Chondrocyte (in vitro differentiated cells): Measurements from ENCODE around the gene GPC3. TPM values are rescaled to one million over a fixed set of nuclear protein-coding genes. Genes with fewer than 3 reads are reported as not detected.

Experiments used
- DNase-seq: peaks from one replicate; pipeline ENCODE4 v3.0.0; 2021; ENCODE audit warnings: mixed read lengths, low spot score
- H3K27ac Mint-ChIP-seq: one replicate; pipeline ENCODE4 v1.8.0; 2021; ENCODE audit warnings: mild to moderate bottlenecking, moderate library complexity, mixed read lengths; ENCODE audit not compliant: unreplicated experiment
- H3K27me3 Mint-ChIP-seq: 2 replicates; pipeline ENCODE4 v1.8.0; 2021; ENCODE audit warnings: low read depth, mixed read lengths
- H3K36me3 Mint-ChIP-seq: 2 replicates; pipeline ENCODE4 v1.8.0; 2021; ENCODE audit warnings: low read depth, mixed read lengths
- H3K4me1 Mint-ChIP-seq: 2 replicates; pipeline ENCODE4 v1.8.0; 2021; ENCODE audit warnings: low read depth, mild to moderate bottlenecking, mixed read lengths
- H3K4me3 Mint-ChIP-seq: one replicate; pipeline ENCODE4 v1.8.0; 2021; ENCODE audit warnings: mild to moderate bottlenecking, moderate library complexity, mixed read lengths; ENCODE audit not compliant: unreplicated experiment
- H3K9me3 Mint-ChIP-seq: 2 replicates; pipeline ENCODE4 v1.8.0; 2021; ENCODE audit warnings: low read depth, mixed read lengths
- total RNA-seq: library from RNA; stranded (reverse); gene quantifications from 3 replicates; pipeline ENCODE4 v1.2.1, GENCODE V29; 2021
- TF ChIP-seq, protein P1 (sequence below): fragments of 200-600 bp; sonication (generic); IDR thresholded peaks from 2 replicates; pipeline ENCODE4 v1.5.0; 2021; ENCODE audit warnings: antibody characterized with exemption, mild to moderate bottlenecking, moderate library complexity

Gene GPC3
- total RNA-seq, 1 donor from 2014 or later, result 1.9 TPM

DNA sequence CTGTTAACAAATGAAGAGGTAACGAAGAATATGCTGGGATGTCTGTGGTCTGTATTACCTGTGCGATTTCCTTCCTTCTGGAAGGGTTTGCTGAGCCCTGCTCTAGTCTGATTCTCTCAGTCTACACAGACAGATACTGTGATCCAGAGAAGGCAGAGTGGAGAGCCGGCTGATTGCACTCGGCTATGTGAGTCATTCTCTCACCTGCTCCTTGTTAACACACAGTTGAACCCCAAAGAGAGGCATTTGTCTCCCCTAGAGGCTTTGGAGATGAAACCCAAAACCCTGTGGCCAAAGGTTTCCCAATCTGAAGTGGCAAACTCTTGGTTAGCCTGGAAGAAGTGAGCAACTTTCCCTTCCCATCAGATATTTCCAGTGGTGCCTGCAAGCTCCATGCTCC lies 492.0 kb downstream of the GPC3 start:
- DNase-seq, result no peak
- H3K4me1 Mint-ChIP-seq, result peaks cover 30% of the 10 kb centered on the region
- TF ChIP-seq, protein P1, sequence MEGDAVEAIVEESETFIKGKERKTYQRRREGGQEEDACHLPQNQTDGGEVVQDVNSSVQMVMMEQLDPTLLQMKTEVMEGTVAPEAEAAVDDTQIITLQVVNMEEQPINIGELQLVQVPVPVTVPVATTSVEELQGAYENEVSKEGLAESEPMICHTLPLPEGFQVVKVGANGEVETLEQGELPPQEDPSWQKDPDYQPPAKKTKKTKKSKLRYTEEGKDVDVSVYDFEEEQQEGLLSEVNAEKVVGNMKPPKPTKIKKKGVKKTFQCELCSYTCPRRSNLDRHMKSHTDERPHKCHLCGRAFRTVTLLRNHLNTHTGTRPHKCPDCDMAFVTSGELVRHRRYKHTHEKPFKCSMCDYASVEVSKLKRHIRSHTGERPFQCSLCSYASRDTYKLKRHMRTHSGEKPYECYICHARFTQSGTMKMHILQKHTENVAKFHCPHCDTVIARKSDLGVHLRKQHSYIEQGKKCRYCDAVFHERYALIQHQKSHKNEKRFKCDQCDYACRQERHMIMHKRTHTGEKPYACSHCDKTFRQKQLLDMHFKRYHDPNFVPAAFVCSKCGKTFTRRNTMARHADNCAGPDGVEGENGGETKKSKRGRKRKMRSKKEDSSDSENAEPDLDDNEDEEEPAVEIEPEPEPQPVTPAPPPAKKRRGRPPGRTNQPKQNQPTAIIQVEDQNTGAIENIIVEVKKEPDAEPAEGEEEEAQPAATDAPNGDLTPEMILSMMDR, result no peak
- no peaks in the 10 kb centered on the region for H3K27me3 Mint-ChIP-seq
- no peaks in the 10 kb centered on the region for H3K9me3 Mint-ChIP-seq
- H3K27ac Mint-ChIP-seq, result no peak overlapping the region
- H3K36me3 Mint-ChIP-seq, result no peaks in the 10 kb centered on the region
- H3K4me3 Mint-ChIP-seq, result no peak overlapping the region

GRCh38 chrX:133490955-133491354 lies 494.4 kb downstream of the GPC3 start:
- DNase-seq, result no peak
- H3K9me3 Mint-ChIP-seq, result no peaks in the 10 kb centered on the region
- H3K4me1 Mint-ChIP-seq, result peaks cover 14% of the 10 kb centered on the region
- no peaks in the 10 kb centered on the region for H3K36me3 Mint-ChIP-seq
- H3K4me3 Mint-ChIP-seq, result no peak overlapping the region
- H3K27me3 Mint-ChIP-seq, result no peaks in the 10 kb centered on the region
- TF ChIP-seq, protein P1, result no peak
- no peak overlapping the region for H3K27ac Mint-ChIP-seq
